HCT116 (cell line): ENCODE data around the gene TTF2.

ENCODE experiments used
- ATF3 ChIP-seq: IDR thresholded peaks from 2 replicates; pipeline ENCODE4 v1.6.1; 2012
- CTCF ChIP-seq, 3 experiments: fragments of 200-600 bp in 1 of 3; sonication (generic) in 1 of 3; IDR thresholded peaks in 2 of 3; conservative IDR thresholded peaks in 1 of 3; 2 replicates each; pipeline ENCODE4 v1.5.1; 2012 to 2017; ENCODE audit warnings: low read depth in 2 of 3, low read length in 2 of 3, antibody characterized with exemption in 1 of 3, borderline replicate concordance in 1 of 3, control low read depth in 1 of 3, mild to moderate bottlenecking in 1 of 3, mixed read lengths in 1 of 3, mixed run types in 1 of 3, moderate library complexity in 1 of 3; ENCODE audit not compliant: insufficient read depth in 1 of 3
- EZH2 ChIP-seq: fragments of 200-600 bp; sonication (generic); IDR thresholded peaks from 2 replicates; pipeline ENCODE4 v1.6.1; 2017; ENCODE audit warnings: antibody characterized with exemption, mixed run types
- MAX ChIP-seq: IDR thresholded peaks from 2 replicates; pipeline ENCODE4 v1.6.1; 2012
- POLR2A ChIP-seq: IDR thresholded peaks from 2 replicates; pipeline ENCODE4 v1.7.0; 2011; ENCODE audit warnings: borderline replicate concordance; ENCODE audit not compliant: insufficient read depth, insufficient read length; ENCODE audit errors: extremely low read depth
- POLR2AphosphoS5 ChIP-seq: IDR thresholded peaks from 2 replicates; pipeline ENCODE4 v1.6.1; 2011; ENCODE audit warnings: mild to moderate bottlenecking, low read depth, low read length, moderate library complexity
- SP1 ChIP-seq: IDR thresholded peaks from 2 replicates; pipeline ENCODE4 v1.6.1; 2012; ENCODE audit warnings: low read depth
- YY1 ChIP-seq: IDR thresholded peaks from 2 replicates; pipeline ENCODE4 v1.6.1; 2011; ENCODE audit warnings: low read length, low read depth, moderate library complexity, mild to moderate bottlenecking; ENCODE audit not compliant: insufficient replicate concordance; ENCODE audit errors: extremely low read depth

GRCh38 chr1:117034791-117035290, 25.3 kb upstream of the TTF2 start:
- TF ChIP-seq POLR2A = no peak
- TF ChIP-seq YY1 = no peak
- no peak for TF ChIP-seq CTCF (IDR thresholded peaks at IDR 0.05 in 2 of 3, conservative IDR thresholded peaks at IDR 0.05 in 1 of 3; ENCODE audit: borderline replicate concordance in 1 of 3, insufficient read depth in 1 of 3, low read depth in 2 of 3, low read length in 2 of 3)
- no peak for TF ChIP-seq POLR2AphosphoS5
- TF ChIP-seq ATF3 = no peak
- no peak for TF ChIP-seq EZH2
- TF ChIP-seq MAX = no peak
- no peak for TF ChIP-seq SP1
